Activated CD4-positive, CD25-positive, alpha-beta regulatory T cell treated with anti-CD3 and anti-CD28 coated beads, Interleukin-2, amount 50 U/mL, for 16 hours (primary cell): ENCODE measurements around the gene SYT2.

Experiments
- DNase-seq: peaks from one replicate; pipeline ENCODE4 v3.0.0-alpha.2; 2020; ENCODE audit warnings: low read depth, low spot score

Gene SYT2

DNA sequence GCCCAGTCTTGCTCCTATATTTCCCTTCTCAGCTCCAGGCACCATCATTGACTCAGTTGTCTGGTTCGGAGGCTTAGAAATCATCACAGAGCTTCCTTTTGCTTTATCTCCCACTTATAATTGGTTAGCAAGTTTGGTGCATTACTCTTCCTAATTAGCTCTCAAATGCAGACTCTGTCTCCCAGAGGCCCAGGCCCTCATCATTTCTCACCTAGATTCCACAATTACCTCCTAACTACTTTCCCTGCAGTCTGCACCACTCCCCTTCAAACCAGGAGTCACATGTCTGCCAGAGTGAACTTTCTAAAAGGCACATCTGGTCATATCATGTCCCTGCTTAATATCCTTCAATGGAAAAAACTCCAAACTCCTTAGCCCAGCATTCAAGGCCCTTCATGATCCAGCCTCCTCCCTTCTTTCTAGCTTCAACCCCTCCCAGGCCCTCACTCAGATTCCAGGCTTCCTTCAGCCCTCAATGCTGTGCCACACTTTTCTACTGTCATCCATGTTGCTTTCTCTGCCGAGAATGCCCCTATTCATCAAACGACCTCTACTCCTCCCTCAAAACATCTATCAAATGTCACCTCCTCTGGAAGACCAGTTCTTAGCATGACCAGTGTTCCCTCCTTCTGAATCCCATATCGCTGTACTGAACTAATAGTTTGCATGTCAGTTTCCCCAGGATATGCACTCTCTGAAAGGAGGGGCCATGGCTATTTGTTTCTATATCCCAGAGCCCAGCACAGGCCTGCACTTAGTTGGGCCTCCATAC lies 30.7 kb downstream of the SYT2 start:
- no peak for DNase-seq

DNA sequence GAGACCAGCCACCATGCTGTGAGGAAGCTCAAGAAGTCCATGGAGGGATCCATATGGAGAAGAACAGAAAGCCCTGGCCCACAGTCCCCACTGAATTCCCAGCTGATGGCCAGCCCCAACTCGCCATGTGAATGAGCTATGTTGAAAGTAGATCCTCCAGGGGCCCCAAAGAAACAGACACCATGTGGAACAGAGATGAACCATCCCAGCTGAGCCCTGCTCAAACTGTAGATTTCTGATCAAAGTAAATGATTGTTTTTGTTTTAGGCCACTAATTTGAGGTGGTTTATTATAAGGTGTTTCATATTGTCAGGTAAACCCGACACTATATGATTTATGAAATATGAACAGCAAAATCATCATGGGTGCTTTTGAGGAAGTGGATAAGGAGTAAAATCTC lies 32.8 kb downstream of the SYT2 start:
- DNase-seq: no peak

DNA sequence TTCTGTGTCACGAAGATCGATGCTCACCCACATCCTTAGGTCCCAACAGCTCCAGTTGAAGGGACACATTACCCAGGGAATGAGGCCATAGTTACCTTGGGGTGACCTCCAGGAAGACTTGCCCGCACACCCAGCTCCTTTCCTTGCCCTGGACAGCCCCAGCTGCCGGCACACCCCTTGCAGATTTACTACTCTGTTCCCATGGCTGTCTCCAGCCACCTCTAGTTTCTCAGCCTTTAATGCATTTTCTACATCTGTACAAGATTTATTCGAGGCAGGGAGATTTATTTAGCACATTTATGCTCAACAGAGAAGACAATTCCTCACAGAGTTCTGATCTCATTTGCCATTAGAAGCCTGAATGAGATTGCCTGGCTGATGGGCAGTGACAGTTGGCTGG lies 36.7 kb downstream of the SYT2 start:
- DNase-seq: no peak

DNA sequence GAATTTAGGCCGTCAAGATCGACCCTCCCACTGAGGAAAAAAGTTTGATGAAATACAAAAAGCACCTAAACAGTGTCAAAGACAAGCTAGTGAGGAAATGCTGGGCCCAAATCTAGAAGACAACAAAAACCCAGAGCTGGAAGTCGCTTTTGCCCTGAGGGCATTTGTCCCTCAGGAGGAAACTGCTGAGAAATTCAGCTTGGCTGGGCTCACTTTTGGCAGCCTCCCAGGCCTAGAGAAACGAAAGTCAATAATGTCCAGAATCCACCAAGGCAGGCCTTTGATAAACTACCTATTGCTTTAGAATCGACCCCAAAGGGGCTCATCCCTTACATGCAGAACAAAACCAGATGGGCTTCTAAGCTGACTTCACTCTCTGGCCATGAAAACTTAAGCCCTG lies 38.9 kb downstream of the SYT2 start:
- DNase-seq: no peak

DNA sequence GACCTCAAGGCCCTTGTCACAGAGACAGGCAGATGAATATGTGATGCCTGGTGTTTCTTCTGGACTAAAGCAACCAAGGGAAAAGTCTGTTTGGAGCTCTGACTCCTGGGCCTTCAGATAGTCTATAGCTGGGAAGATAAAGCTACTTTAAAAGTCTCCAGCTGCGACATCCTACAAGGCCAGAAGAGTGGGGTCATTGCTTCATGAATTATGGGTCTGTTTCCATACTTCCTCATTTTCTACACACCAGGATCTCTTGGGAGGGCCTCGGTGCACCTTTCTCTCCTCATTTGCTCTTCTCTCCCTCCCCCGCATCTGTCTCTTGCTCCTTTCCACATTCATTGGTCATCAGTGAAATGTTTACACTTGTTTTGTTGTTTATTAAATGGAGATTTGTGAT lies 44.8 kb downstream of the SYT2 start:
- DNase-seq: no peak

DNA sequence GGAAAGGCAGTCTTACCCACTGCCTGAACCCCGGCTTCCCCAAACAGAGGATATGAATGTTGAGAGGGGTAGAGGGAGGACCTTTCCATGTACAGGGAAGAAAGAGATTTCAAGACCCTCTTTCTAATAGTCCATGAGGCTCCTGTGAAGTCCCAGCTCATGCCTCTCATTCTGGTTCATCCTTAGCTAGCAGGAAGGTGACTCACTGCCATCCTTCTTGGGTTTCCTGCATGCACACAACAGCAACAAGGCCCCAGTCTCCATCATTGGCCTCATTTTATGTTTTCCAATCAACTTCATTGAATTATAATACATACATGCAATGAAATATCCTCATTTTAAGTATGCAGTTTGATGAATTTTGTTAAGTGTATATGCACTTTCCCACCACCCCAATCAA lies 46.2 kb downstream of the SYT2 start:
- no peak for DNase-seq

DNA sequence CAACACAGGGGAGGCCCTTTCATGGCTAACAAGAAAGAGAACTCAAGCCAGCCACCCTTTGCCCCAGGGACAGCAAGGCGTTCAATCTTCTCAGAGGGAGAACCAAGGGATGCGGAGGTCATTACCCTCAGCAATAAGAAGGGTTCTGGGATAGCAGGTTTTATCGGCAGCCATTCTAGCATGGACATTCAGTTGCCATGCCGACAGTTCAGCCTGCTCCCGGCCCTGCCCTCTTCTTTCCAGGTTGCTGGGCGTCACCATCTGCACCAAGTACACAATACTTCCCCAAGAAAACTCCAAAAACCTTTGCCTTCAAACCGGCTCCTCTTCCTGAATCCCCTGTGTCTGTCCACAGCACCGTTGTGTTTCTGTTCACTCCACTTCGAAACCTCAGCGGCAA lies 47.1 kb downstream of the SYT2 start:
- no peak for DNase-seq

DNA sequence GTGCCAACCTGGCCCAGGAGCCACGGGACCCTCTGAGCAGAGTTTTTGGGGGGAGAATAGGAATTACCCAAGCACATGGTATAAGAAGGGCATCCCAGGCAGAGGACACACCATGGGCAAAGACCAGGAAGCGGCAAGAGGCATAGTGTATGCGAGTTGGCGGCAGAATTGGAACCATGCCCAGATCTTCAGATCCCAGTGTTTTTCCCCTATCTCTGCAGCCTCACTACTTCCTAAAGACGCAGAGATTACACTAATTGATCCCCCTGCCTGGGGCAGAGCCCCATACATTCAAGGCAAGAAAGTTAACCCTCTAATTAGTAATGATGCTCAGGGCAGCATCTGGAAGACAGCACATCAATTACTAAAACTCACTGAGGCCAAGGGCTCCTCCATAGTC lies 48.2 kb downstream of the SYT2 start:
- DNase-seq: no peak

DNA sequence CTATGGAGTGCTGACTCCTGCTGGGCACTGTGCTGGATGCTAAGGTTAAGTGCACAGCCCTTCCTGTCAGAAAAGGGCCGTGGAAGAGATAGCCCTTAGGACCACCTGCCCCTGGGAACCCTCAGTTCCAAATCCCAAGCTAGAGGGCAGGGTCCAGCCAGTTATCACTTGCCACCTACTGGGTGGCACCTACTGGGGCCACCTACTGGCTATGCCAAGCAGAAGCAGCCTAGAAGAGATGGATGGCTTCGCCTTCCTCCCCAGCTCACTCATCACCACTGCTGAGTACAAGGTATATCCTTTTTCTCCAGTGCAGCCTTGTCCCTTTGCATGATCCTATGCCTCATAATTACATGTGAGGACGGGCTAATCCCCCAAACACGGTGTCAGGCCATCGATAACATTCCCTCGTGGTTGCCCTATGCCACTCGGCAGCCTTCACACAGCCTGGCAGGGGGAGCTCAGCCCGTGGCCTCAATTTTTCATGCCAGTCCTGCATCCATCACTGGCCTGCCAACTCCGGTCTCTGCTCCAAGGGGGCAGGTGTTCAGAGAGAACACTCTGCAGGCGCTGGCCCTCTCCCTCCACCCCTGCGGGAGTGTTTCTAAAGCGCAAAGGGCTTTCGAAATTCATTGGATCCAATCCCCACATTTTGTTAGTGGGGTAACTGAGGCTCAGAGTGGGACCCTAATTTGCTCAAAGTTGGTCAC lies 49.0 kb downstream of the SYT2 start:
- DNase-seq: no peak

DNA sequence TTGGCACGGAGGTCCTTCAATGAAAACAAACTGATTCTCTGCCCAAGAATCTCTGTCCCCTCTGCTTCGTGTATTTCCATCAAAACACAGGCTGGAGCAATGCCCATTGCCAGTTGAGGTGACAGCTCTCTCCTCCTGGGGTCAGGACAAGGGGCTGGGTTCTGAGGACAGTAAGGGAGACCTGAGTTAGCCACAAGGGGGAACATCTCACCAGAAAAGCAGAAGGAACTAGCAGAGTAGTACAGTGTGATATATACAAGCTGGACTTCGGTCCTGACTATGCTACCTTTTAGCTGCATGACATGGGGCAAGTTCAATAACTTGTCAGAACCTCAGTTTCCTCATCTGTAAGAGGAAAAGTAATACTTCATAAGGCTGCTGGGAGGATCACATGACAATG lies 50.3 kb downstream of the SYT2 start:
- no peak for DNase-seq

DNA sequence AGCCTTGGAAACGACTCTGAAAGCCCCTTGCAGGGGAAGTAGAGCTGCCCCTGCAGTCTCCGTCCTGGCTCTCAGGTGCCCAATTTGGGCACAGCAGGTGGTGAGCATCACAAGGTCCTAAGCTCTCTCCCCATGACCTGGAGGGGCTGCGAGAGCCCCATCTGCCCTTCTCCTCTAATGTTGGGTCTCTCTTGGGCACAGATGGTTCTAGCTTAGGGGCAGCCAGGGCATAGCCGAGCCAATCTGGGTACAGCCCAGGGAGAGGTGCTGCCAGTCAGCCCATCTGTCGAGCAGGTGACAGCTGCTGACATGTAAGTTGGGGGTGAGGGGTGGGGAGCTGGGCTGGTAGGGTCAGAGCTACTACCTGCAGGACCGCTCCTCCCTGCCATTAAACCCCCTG lies 50.7 kb downstream of the SYT2 start:
- no peak for DNase-seq

DNA sequence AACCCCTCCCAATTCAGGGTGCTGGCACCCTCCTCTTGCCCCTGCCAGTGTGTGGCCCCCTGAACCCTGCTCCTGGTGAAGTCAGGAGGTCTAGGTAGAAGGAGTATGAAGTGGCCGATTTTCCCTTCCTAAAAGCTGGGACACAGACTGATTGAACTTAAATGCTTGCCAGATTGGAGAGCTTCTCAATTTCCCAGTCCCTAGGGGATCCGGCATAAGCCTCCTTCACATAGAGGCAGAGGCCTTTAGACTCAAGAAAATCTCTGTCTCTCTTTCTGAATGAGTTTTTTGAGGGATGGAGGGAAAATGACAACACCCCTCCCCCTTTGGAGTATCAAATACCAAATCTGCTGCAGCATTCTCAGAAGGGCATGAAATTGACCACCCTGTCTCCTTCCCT lies 51.5 kb downstream of the SYT2 start:
- no peak for DNase-seq

DNA sequence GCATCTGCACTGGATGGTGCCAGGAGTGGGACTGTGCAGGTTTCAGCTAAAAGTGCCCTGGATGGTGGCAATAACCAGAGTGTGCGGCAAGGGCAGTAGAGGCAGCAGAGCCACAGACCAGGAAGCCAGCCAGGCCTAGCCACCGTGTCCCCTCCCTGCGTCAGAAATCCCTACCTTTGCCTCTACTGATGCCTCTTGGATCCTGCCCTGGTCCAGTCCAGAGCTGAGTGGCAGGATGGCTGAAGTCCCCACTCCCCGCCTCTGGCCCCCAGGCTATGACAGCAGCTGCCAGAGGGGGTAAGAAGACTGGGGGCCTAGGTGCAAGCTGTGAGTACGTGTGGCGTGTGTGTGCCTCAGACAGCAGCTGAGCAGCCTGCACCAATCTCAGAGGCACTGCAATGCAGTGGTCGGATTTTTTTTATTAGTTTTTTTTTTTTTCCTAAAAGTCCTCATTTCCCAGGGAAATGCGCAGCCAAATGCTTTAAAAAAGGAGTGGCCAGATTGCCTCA lies 51.9 kb downstream of the SYT2 start:
- no peak for DNase-seq

DNA sequence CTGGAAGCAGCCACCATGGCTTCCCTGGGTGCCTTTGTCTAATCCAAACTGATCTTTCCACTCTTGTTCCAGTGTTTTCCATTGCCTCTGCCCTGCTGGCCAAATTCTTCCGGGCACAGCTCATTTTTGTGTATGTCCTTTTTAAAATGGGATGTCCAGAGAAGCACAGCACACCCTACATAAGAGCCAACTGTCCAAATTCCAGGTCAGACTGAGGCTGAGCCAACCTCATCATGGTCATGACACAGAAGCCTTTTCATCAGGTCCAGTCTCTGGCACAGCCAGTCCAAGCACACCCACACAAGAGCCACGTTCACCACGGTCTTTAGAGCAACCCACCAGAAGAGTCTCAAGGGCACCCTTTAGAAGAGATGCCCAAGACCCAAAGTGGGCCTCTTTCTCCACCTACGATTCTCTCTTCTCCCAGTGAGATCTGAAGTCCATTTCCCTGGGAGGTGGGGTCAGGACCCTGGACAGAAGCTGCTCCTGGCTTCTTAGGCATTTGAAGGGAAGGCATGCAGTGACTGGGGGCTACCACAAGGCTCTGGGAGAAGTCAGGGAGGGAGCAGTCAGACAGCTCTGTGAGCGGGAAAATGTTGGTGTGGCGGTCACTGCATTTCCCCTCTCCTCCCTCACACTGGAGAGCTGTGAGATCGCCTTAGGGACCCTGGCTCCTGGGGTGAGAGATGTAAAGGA lies 53.2 kb downstream of the SYT2 start:
- DNase-seq: no peak

DNA sequence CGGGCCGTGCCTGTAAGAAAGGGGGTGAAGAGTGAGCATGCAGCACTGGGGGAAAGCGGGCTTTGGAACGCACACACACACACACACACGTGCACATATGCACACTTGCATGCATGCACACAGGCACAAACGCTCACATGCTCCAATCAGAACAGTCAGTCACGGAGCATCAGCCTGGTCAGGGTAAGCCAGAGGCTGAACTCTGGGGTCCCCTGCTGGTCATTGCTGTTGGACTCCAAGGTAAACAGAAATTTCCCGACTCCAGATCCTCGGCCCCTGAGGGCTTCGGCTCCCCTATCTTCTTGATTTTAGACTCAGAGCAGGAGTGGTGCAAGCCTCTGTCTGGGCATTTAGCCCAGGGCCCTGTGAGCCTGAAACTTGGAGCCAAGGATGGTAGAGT lies 54.2 kb downstream of the SYT2 start:
- DNase-seq: no peak

DNA sequence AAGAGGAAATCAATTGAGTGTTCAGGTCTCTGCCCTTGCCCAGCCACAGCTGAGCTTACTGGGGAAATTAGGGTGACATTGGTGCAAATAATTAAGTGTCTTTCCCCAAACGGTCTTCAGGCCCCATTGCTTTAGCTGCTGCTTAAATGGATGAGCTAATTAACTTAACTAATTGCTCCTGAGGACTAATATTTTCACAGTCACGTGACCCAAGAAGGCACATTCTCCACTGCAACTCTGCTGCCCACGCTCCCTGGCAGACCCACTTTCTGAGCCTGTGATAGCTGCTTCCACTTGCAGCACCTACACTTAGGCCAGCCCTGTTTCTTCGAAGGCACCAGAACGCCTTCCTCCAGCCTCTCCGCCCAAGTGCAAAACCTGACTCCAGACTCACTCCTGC lies 56.2 kb downstream of the SYT2 start:
- no peak for DNase-seq

DNA sequence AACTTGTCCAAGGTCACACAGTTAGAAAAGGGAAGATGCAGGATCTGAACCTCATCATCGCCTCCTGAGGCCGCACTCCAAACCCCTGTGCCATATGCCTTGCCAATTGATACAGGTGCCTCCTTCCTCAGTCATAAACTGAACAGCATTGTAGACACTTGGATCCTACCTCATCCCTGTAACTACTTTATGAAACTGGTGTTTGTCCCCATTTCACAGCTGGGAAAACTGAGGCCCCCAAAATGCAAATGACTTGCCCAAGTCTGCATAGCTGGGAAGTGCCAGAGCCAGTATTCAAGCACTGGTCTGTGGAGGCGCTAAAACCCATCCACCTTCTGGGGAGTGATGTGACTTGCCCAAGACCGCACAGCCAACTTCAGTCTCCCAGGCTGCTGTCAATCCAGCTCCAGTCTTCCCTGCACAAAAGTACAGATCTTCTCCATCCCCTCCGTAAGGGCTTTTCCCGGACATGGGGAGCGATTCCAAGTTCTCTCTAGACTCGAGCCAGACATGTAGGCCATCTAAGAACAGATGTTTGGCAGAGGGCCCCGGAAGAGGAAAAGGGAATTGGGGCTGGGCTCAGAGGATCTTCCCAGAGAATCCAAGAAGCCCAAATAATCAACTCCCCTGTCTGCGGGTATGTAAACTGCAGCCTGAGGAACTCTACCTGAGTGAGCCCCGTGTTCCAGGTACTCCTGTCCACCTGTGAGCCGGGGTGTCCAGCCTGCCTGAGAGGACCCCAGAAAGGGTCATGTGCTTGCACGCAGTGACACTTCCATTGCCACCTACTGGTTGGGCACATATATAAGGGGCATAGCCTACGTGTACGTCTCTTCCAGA lies 60.5 kb downstream of the SYT2 start:
- DNase-seq: no peak

DNA sequence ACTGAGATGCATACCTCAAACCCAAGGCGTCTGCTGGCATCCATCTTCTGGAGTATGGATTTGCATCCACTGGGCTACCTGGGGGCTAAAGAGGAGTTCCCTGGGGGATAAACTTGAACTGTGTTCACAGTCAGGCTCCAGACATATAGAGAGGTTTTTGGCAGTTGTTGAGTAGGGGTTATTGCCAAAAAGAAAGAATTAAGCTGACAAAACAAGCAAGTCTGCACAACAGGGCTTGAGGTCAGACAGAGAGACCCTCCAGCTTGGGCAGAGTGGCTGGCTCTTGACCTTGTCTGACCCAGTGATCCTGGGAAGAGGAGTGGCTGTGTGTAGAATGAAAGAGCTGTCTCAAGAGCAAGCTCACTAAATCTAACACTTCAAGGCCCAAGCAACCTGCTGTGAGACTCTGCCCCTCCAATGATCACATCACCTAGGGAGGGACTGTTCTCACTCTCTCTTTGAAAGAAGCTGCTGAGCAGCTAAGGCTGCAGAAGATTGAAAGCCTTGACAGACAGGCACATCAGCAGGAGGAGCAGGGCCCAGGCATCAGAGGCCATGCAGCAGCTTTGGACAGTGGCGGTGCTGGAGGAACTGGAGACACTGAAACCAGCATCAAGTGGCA lies 61.5 kb downstream of the SYT2 start:
- no peak for DNase-seq

DNA sequence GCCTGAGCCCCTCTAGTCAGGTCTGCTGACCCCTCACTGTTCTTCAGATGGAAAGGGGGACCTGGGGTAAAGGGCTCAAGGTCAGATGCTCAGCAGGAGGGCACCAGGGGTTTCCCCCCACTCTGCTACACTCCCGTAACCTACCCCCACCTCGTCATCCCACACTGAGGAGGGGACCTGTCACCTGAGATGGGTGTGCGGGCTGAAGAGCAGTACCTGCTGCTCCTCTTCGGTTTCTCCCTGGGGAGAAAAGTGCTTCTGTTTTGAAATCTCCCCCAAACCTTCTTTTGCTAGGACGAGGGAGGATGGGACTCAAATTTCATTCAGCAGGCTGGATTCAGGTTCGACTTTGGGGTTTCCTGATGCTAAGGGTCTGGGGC lies 65.2 kb downstream of the SYT2 start:
- no peak for DNase-seq

DNA sequence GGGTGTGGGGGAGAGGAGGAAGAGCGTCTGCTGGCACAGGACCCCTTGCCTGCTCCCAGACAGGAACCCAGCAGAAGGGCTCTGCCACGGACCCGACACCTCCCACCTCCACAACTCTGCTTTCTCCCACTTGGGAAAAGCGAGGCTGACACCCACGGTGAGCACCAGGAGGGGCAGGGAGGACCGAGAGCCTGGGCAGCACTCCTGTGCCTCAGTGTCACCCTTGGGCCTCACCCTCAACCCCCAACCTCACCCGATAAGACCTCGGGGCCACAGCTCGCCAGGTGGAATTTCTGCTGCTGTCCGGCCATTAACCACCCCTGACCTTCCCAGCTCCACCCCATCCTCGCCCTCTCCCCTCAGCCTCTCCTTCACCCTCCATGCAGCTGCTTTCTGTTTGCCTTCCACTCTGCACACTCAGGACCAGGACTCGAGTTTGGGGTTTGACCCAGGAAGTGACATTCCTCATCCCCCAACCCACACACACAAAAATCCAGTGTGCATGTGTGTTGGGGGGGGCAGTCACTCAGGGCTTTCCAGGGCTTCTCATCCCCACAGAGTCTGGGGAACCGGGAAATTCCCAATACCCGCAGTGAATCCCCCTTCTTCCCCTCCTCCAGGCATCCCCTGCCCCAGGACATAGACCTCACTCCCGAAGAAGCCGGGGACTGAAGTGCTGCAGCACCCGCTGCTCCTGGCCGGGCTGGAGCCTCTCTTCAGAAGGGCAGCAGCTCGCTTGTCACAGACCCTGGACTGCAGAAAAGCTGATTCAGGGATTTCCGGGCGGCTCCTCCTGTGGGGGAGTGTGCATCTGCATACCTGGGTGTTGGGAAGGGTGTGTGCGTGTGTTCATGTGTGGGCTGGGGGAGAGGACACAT lies 65.8 kb downstream of the SYT2 start:
- no peak for DNase-seq
